Coronary artery (tissue), 2 donors: Measurements from ENCODE around the gene ACSF3.

ENCODE experiments used
- DNase-seq: peaks from one replicate; pipeline ENCODE4 v3.0.0-alpha.2; 2017; ENCODE audit warnings: low spot score
- H3K27ac ChIP-seq, 2 donors: fragments of 200-600 bp; sonication (generic); one replicate each; pipeline ENCODE4 v1.5.1; 2016 to 2019
- H3K4me3 ChIP-seq: fragments of 200-600 bp; sonication (generic); 2 replicates; pipeline ENCODE4 v1.5.1; 2016; ENCODE audit warnings: mild to moderate bottlenecking, moderate library complexity
- CTCF ChIP-seq: fragments of 200-600 bp; sonication (generic); IDR thresholded peaks from one replicate; pipeline ENCODE4 v1.5.1; 2019; ENCODE audit warnings: antibody characterized with exemption

The ACSF3 gene

GRCh38 chr16:89135971-89136765, 42.5 kb downstream of the ACSF3 start:
- Histone ChIP-seq H3K4me3 (no peak overlapping the region), H3K27ac (no peak overlapping the region)
- no peak for DNase-seq
- no peak for TF ChIP-seq CTCF

GRCh38 chr16:89136931-89137330, 43.3 kb downstream of the ACSF3 start:
- no peak for DNase-seq
- TF ChIP-seq CTCF = no peak
- H3K27ac ChIP-seq = no peak overlapping the region
- H3K4me3 ChIP-seq = no peak overlapping the region

- DNase-seq = no peak
Measured at GRCh38 chr16:89137666-89138512, 44.2 kb downstream of the ACSF3 start.

GRCh38 chr16:89138513-89138795, 44.8 kb downstream of the ACSF3 start:
- DNase-seq = no peak
- no peak overlapping the region for H3K4me3 ChIP-seq
- H3K27ac ChIP-seq = no peak overlapping the region
- no peak for TF ChIP-seq CTCF

More at GRCh38 chr16:89137666-89138512, 44.2 kb downstream of the ACSF3 start:
- no peak for TF ChIP-seq CTCF
- Histone ChIP-seq H3K4me3 (no peak overlapping the region), H3K27ac (no peak overlapping the region)

- Histone ChIP-seq H3K4me3 (no peak overlapping the region), H3K27ac (no peak overlapping the region)
- no peak for TF ChIP-seq CTCF
- DNase-seq = no peak
Measured at GRCh38 chr16:89138843-89139520, 45.3 kb downstream of the ACSF3 start.

- DNase-seq = no peak
- no peak for TF ChIP-seq CTCF
- Histone ChIP-seq H3K4me3 (no peak overlapping the region), H3K27ac (no peak overlapping the region)
Measured at GRCh38 chr16:89139907-89140361, 46.3 kb downstream of the ACSF3 start.
